Measurements from ENCODE around the gene RGL4.

The RGL4 gene

DNA sequence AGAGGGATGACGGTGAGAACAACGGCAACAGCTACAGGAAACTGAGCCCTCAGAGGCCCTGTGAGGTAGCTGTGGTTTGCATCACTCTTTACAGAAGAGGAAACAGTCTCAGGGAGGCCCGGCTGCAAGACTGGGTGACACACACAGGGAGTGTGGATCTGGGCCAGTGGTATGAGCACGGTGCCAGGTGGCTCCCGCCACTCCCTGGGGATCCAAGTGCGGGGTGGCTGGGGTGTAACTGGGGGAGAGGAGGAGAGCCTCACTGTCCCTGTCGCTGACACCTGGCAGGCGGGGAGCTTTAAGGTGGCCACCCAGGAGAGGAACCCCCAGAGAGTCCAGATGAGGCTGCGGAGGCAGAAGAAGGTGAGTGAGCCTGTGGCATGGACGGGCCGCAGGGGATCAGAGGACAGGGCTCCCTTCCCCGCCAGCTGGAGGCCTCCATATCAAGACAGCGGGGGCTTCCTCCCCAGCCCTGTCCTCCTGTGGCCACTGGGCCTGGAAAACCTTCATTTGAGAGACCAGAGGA is 5.6 kb downstream of the RGL4 start:
- TF ChIP-seq, protein P1, sequence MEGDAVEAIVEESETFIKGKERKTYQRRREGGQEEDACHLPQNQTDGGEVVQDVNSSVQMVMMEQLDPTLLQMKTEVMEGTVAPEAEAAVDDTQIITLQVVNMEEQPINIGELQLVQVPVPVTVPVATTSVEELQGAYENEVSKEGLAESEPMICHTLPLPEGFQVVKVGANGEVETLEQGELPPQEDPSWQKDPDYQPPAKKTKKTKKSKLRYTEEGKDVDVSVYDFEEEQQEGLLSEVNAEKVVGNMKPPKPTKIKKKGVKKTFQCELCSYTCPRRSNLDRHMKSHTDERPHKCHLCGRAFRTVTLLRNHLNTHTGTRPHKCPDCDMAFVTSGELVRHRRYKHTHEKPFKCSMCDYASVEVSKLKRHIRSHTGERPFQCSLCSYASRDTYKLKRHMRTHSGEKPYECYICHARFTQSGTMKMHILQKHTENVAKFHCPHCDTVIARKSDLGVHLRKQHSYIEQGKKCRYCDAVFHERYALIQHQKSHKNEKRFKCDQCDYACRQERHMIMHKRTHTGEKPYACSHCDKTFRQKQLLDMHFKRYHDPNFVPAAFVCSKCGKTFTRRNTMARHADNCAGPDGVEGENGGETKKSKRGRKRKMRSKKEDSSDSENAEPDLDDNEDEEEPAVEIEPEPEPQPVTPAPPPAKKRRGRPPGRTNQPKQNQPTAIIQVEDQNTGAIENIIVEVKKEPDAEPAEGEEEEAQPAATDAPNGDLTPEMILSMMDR (IDR thresholded peaks at IDR 0.05; ENCODE audit: extremely low read depth, missing control alignments) = no peak
- DNase-seq (ENCODE audit: low spot score) = peak; percentile 83

DNA sequence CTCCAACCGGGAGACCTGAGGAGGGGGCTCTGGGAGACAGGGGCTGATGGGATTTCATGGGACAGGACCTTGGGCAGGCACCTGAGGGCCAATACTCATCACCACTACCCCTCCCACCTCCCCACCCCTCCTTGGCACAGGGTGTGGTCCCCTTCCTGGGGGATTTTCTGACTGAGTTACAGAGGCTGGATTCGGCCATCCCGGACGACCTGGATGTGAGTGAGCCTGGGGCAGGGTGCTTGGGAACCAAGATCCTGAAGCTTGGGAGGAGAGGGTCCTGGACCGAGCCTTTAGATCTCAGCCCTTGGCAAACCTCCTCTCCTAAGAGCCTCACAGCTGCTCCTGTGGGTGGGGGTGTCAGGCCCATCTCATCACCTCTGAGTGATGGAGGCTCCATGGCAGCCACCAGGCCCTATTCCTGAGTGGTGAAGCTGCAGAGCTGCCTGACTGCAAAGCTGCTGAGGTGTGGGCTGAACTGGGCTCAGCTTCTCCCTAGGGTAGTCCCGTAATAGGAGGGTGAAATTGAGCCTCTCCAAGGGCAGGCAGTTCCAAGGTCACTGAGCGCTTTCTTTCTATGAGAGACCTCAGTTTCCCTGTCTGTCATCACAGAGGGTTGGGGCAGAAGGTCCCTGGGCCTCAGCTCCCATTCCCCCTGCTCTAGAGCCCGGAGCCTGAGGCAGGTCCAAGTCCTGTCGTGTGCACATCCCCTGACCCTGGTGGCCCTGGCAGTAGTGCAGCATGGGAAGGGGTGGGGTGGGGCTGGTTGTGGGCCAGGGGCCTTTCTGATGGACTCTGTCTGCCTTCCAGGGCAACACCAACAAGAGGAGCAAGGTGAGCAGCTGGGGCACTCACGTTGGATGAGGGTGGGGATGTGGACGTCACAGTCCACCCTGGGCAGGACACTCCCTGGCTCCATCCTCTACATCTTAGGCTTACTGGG is 6.5 kb downstream of the RGL4 start:
- no peak for DNase-seq (ENCODE audit: low spot score)
- TF ChIP-seq, protein P1 (IDR thresholded peaks at IDR 0.05; ENCODE audit: extremely low read depth, missing control alignments) = no peak

DNA sequence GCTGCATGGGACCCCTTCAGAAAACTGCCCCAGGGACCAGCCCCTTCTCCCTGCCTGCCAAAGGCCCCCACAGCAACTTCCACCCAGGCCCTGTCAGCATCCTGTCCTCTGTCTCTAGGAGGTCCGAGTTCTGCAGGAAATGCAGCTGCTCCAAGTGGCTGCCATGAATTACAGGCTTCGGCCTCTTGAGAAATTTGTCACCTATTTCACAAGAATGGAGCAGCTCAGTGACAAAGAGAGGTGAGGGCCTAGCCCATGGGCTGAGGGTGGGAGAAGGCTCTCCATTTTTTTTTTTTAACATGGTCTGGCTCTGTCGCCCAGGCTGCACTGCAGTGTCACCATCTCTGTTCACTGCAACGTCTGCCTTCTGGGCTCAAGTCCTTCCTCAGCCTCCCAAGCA is 7.3 kb downstream of the RGL4 start:
- TF ChIP-seq, protein P1 (IDR thresholded peaks at IDR 0.05; ENCODE audit: extremely low read depth, missing control alignments) = no peak
- no peak for DNase-seq (ENCODE audit: low spot score)

DNA sequence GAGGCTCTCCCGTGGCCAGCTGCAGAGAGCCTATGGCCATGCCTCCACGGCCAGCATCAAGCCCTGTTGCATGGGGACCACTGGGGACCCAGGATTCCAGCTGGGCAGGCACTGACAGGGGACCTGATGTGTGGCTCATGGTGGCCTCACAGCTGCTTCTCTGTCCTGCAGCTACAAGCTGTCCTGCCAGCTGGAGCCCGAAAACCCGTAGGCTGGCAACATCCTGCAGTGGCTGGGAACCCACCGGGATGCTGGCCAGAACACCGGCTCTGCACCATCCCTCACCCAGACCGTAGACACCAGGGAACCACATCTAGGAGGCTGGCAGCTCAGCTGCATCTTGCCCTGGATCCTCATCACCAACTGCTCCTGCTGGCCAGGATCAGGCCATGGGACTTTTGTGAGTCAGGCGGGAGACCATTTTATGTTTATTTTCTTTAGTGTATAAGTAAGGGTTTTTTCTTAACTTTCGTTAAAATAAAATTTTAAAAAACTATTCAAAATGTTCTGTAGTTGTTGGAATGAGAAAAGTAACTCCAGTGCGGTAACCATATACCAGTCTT is 7.9 kb downstream of the RGL4 start:
- no peak for DNase-seq (ENCODE audit: low spot score)
- TF ChIP-seq, protein P1 (IDR thresholded peaks at IDR 0.05; ENCODE audit: extremely low read depth, missing control alignments) = no peak

DNA sequence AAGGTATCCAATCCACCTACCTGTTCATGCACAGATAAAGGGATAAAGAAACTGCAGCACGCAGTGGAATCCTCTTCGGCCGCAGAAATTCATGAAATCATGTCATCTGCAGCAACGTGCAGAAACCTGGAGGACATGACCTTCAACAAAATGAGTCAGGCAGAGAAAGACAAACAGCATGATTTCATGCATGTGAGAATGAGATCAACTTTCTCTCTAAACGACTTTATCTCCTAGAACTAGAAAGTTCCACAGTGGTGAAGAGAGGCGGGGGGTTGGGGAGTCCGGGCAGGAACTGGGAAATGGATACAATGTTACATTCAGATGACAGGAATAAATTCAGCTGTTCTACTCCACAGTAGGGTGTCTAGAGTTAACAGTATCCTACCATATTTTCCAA is 9.9 kb downstream of the RGL4 start:
- TF ChIP-seq, protein P1 (IDR thresholded peaks at IDR 0.05; ENCODE audit: extremely low read depth, missing control alignments) = no peak
- no peak for DNase-seq (ENCODE audit: low spot score)

DNA sequence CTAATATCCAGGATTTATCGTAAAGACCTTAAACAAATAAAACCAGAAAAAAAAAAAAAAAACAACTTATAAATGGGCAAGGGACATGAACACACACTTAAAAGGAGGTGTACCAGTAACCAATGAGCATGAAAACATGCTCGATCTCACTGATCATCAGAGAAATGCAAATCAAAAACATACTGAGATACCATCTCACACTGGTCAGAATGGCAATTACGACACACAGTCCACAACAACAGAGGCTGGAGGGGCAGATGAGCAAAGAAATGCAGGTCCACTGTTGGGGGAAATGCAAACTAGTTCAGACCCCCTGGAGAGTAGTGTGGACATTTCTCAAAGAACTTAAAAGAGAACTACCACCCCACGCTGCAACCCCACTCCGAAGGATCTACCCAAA is 13.2 kb downstream of the RGL4 start:
- DNase-seq (ENCODE audit: low spot score) = no peak
- TF ChIP-seq, protein P1 (IDR thresholded peaks at IDR 0.05; ENCODE audit: extremely low read depth, missing control alignments) = no peak

DNA sequence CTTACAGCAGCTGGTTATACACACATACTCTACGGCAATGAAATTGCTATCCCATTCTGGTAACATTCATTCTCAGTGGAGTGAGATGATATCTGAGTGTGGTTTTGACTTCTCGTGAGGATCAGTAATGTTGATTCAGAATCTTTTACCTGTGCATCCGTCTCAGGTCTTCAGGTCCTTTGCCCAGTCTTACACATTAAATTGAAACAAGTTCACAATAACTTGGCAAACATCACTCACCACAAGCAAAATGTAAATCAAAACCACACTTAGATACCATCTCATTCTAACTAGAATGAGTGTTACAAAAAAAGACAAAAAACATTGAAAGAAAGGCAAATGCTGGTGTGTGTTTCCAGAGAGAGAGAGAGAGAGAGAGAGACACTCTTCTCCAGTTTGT is 14.0 kb downstream of the RGL4 start:
- no peak for DNase-seq (ENCODE audit: low spot score)
- TF ChIP-seq, protein P1 (IDR thresholded peaks at IDR 0.05; ENCODE audit: extremely low read depth, missing control alignments) = no peak
